Stimulated activated CD4-positive, alpha-beta T cell treated with anti-CD3 and anti-CD28 coated beads, Interleukin-4, amount 100 ng/mL, for 48 hours (primary cell): ENCODE measurements around the gene PRSS56.

Experiments used
- DNase-seq, 2 donors: peaks; one replicate each; pipeline ENCODE4 v3.0.0-alpha.2; 2020; ENCODE audit warnings: low read depth in 2 of 2

Gene PRSS56

DNA sequence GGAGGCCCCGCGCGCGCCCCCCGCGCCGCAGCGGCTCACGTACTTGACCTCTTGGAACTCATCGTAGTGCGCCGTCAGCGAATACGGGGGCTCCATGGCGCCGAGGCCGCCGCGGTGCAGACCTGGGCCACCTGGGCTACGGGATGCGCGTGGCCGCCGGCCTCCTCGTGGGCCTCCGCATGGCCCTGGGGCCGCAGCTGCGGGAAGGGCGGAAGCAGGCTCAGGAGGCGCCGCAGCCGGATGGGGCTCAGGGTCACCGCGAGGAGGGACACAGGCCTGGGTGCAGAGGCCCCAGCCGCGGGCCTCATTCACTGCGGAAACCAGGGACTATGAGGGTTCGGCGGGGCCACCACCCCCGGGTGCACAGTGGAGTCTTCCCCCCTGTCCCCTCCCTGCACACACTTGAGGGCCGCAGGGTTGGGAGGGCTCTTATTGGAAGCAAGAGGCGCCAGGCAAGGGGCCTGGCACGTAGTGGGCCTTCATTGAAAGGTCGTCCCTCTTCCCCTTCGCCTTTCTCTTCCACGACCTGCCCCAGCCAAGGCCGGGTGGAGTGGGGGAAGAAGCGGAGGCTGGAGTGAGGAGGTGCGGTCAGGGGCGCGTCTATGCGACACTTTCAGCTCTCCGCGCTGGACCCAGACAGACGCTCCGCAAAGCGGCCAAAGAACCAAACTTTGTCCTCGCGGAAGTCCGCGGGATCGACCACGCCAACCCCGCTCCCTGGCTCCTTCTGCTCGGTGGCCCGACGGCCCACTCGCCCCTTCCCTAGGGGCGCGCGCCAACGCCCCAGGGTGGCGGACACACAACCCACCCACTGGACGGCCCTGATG is 33.4 kb upstream of the PRSS56 start:
- no peak for DNase-seq

DNA sequence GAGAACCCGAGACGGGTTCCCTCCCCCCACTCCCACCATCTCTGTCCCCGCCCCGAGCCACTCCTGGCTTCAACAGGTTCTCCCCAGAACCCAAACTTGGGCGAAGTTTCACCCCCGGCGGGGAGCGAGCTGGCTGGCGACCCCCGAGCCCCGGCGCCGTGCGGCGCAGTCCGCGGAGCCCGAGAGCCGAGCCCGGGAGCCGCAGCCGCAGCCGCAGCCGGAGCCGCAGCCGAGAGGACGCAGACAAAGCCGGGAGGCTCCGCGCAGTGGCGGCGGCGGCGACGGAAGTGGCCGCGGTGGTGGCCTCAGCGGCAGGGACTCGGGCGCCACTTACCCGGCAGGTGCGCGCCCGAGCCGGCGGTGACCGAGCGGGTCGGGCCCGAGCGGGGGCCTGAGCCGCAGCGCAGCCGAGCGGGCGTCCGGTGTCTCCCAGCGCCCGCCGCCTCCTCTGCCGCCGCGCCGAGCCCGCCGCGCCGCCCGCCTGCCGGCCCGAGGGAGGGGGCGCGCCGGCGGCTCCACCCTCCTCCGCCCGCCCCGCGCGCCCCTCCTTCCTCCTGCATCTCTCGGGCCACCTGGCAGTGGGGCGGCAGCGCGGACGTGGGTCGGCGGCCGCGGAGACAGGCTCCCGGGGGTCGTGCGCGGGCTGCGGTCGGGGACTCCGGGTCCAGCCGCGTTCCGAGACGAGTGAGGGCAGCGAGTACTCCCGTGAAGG is 32.6 kb upstream of the PRSS56 start, which contains the start of gene ECEL1:
TSS of gene ECEL1 (minus strand) at position 450 of the 712 bp plus-strand sequence. CDS start 1,181 bp downstream, outside the sequence.
- no peak for DNase-seq

DNA sequence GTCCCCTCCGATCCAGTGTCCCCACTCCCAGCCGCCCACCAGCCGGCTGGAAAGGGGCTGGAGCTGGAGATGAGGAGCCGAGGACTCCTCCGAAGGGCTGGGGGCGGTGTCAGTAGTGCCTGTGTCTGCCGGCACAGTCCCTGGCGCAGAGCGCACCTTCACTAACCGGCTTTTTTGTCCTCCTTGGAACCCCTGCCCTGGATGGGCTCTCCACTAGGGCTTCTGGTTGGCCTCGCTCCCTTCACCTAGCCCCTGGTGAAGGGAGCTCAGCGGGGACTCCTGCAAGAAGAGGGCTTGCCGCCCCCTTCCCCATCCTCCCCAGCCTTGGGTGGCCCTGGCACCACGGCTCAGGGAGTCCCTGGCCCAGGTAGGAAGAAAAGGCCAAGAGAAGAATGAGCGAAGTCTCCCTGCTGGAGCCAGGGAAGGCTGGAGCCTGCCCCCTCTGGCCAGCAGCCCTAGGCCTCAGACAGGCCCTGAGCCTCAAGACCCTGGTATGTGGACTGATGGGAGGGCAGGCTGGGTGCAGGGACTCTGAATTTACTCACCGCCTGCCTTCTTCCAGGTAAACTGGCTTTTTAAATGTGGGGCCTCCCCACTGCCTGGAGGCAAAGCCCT is 32.0 kb upstream of the PRSS56 start:
- no peak for DNase-seq

DNA sequence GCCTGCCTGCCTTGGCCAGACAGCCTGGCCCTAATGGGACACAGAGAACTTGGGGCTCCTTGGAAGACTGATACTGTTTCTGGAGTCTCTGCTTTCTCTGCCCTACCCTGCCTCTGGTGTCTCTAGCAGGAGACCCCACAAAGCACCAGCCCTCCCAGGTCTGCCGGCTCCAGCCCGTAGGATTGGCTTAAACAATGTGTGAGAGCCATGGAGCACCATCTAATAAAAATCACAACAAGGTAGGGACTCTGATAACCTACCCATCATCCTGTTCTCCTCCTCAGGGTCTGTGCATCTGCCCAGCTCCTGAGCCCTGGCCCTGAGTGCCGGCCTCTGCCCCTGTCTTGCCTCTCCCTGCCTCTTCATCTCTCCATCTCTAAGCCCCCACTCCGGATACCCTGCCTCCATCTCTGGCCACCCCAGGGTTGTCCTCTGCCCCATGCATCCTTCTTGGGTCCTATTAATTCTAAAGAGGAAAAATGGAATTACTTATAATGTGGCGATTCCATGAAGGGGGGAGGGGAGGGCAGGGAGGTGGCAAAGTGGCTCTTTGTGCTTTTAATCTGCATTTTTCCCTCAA is 31.4 kb upstream of the PRSS56 start:
- DNase-seq: no peak

DNA sequence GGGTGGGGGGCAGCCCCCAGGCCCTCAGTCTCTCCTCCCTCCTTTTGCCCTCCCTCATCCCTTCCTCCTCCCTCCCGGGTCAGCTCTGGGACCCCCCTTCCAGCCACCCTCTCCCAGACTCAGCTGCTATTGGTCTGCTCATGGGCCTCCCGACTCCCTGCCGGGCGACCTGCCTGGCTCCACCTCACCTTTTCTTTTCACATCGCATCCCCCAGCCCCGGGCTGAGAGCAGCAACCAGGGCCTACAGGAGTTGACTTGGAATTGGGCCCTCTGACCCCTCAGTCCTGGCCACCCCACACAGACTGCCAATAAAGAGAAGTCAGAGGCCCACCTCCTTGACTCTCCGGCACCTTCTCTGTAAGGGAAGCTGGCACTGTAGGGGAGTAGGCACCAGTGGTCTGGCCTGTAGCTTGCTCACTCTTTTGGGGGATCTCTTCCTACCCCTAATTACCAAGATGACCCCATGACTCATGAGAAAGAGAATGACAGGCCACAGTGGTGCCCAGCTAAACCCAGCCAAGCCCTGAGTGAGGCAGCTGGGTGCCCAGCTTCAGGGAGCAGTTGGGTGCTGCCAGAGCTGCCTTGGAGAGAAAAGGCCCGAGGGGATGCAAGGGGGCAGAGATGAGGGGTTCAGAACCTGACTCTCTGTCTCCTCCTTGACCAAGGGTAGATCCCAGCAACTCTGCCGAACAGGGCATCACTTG is 30.5 kb upstream of the PRSS56 start:
- no peak for DNase-seq

DNA sequence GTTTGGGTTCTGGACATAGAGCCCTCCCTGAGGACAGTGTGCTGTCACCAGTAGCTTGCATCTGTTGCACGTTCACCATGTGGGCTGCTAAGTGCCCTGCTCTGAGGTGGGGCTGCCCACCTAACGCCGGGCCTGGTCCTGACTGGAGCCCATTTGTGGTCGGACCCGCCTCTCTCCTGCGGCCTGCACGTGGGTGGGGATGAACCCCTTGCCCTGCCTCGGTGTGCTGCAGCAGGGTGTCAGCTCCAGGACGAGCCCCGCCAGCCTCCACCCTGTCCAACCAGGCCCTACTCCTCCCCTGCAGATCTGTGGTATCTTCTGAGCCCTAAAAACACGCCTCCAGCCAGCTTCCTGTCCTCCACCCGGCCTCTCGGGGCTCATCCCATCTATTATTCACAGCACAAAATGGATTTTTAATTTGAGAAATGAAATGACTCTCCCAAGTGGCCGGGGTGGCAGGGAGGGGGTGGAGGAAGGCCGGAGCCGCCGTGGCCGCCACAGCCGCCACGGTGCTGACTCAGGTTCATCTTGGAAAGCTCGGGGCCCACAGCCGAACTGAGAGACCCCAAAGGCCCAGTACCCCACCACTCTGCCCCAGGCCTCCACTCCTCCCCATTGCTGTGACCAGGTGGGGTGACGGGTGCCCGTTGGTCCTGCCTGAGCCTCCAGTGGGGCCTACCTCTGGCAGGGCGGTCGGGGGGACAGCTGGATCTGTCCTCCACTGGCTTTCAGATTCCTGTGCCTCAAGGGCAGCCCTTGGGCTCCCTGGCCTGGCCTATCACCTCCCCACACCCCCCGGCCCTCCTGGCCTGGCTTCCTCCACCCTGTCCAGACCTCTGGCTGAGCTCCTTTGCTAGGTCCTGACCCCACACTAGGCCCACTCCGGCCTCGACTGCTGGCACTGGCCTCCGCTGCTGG is 29.7 kb upstream of the PRSS56 start:
- no peak for DNase-seq

DNA sequence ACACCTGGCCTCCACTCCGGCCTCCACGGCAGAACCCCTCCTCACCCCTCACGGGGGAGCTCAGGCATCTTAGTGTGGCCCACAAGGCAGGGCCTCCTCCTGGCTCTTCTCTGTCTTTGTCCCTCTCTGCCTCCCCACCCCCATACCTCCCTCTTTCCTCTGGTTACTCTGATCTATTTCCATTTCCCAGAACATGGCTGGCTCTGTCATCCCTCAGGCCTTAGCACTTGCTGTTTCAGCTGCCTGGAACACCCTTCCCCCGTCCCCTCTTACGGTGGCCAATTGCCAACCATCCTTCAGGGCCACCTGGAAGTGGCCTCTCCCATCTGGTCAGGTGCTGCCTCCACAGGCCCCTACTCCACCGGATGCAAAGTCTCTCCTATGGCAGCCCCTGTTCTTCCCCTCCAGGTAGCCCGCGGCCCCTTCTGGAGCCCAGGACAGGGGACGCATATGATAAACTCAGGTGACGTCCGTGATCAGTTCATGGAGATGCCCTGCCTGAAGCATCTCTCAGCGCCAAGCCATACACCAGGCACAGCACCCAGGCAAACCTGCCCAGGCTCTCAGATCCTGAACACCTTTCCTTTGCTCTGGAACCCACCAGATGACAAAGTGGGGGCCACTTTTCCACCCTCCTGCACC is 28.9 kb upstream of the PRSS56 start:
- no peak for DNase-seq

DNA sequence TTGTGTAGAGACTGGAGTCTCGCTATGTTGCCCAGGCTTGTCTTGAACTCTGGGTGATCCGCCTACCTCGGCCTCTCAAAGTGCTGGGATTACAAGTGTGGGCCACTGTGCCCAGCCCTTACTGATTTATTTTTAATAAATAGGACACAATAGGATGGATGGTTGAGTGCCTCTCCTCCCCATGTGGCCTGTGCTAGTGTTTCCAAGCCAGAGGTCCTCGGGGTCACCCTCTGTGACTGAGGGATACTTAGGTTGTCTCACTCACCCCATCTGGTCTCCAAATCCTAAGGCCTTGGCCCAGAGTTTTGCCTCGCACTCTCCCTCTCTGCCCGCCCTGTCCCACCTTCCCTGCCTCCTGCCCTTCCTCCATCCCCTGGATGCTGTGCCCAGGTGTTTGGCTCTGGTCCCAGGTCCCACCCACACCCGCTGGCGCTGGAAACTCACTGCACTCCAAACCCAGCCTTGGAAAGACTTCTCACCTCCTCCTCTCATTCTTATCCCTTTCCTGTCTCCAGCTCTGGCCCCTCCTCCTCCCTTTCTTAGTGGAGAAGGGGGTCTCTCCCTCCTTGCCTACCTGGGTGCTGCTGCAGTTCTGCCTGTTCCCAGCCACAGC is 27.8 kb upstream of the PRSS56 start:
- no peak for DNase-seq

DNA sequence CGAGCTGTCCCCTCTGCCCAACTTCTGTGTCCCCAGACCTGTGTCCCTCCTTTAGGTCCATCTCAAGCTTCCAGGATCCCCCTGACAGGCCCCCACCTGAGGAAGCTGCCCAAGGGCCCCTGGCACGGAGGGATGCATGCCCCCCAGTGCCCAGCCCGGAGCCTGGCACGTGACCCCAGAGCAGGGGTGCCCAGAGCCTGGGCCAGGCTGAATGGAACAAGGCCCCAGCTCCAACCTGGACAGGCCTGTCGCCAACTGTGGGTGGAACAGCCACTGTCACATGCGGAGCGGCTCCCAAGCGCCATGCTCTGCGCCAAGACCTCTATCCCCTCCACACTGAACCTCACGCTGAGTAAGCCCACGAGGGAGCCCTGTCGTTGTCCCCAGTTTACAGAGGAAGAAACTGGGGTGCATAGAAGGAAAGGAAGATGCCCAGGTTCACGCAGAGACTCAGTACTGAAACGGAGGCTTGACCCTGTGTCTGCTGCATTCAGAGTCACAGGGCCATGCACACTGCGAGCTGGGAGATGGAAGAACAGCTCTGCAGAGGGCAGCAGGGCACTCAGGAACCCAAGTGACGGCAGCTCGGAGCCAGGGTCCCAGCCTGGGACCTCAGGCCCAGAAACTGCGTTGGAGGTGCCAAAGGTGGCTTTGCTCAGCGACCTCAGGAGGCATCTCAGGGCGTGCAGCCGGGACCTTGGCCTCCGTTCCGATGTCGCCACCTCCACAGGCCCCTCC is 27.1 kb upstream of the PRSS56 start:
- no peak for DNase-seq

DNA sequence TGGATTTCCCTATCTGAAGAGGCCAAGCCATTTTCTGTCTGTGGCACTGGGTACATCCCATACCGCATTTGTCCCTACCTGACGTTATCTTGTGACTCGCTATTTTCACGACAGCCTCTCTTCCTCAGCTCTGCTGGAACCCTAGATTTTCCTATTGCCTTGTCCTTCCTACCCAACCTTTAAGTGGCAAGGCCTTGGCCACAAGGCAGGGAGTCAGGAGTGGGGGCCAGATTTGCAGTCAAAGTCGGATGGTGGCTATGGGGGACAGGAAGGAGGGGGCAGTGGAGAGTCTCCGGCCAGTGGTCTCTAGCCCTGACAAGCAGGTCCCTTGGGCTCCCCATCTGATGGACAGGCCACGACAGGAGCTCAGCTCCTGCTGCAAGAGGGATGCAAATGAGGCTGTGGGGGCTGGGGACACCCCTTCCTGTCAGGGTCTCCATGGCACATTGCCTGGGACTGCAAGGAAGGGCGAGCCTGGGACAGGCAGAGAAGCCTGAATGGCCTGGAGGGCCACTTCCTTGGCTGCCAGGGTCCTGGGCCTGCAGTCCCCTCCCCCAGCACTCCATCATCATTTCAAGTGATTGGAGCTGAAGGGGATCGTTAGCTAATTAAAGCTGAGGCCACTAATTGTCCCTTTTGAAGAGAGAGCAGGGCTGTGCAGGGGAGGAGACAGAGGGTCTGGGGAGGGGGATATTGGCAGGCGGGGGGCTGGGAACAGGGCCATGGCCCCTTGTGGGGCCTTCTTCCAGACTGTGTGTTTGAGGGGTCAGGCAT is 26.3 kb upstream of the PRSS56 start:
- DNase-seq: no peak

DNA sequence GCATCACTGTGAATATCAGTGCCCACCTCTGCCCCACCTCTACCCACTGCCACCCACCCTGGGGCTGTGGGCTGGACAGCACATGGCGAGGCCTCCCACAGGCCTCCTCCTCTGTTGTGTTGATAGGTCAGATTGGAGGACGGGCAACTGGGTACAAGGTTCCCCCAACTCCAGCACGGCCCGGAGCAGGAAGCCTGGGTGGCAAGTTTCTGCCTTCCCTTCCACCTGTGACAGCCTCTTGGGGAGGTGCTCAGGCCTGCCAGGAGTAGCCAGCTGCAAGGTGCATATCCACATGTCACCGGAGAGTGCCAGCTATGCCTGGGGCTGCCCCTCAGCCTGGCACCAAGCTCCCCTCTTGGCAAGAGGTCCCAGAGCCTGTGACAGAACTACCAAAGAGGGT is 25.6 kb upstream of the PRSS56 start:
- no peak for DNase-seq

DNA sequence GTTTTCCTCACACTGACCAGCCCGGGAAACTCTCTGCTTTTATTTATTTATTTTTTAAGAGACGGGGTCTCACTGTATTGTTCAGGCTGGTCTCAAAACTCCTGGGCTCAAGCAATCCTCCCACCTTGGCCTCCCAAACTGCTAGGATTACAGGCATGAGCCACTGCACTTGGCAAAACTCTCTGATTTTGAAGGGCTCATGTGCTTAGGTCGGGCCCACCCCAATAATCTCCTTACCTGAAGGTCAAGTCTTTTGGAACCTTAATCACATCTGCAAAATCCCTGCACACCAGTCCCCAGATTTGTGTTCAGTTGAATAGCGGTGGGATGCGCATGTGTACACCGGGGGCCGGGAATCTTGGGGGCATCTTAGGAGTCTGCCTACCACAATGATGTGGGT is 24.9 kb upstream of the PRSS56 start:
- DNase-seq: no peak

DNA sequence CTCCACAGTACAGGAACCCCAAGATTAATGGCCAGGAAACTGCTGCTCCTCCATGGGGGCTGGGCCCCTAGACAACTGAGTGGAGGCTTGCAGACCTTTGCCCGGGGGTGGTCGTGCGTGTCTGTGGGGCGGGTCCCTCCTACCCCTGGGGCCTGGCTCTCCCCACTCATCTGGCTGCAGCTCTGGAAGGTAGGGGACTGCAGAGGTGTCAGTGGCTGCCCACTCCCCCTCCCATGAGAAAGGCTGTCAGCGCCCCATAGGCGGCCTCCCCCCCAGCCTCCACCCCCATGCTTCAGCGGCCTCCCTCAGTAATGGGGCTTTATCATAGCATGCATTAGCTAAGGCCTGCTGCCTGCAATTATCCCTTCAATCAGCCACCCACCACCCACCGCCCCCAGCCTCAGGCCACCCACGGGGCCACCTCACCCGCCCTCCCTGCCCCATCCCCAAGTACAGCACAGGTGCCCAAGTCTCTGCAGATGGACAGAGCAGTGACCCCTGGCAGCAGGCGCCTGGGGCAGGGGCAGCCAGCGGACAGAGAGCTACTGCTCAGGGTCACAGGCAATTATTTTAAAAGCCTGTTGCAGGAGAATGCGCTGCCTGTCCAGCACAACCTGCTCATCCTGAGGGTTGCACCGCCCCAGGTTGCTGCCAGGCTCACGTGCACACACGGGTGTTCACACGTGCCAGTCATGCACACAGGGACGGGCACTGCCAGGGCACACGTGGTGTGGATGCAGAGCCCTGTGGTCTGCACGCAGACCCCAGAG is 23.5 kb upstream of the PRSS56 start:
- no peak for DNase-seq

DNA sequence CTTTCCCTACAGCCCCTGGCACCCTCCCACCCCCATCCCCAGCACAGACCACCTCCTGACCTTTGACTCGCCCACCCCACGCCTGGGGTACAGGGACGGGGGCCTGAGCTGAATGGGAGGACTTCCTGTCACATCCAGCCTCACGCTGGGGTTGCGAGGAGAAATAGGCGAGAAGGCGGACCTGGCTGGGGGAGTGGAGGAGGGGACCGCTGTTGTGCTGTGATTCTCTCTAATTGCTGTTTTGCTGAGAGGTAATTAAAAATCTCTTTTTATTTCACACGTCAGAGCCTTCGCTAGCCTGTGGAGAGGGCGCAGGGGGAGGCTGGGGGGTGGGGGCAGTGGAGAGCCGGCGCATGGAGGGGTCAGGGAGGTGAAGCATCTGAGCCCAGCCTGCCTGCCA is 22.8 kb upstream of the PRSS56 start:
- no peak for DNase-seq

DNA sequence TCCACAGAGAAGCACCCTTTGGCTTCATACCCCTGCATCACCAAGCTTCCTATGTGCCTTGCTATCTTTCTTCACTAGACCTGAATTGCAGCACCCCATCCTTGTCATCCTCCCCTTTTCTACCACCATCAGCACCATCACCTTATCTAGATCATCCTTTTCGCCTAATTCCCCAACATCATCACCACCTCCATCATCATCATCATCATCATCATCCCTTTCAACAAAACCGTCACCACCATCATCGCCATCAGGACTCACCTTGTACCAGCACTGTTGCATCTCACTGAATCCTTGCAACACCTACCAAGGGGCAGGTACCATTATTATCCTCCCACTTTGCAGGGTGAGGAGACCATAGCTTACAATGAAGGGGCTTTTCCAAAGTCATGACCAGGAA is 21.7 kb upstream of the PRSS56 start:
- DNase-seq: no peak

DNA sequence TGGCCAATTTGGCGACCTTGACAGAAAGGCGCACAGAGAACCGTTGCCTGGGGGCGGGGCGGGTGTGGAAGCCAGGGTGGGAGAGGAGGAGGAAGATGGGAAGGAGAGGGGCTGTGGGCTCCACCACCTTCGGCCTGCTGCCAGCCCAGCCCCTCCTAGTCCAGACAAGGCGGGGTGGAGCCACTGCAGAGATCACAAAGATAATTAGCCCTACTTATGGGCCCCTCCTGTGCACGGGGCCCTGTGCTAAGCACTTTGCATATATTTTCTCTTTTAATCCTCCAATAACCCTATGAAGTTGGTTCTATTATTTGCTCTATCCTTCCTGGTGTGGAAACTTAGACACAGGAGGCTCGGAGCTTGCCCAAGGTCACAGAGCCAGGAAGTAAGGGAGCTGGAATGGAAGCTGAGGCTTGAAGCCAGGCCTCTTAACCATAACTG is 18.8 kb upstream of the PRSS56 start:
- DNase-seq: no peak

DNA sequence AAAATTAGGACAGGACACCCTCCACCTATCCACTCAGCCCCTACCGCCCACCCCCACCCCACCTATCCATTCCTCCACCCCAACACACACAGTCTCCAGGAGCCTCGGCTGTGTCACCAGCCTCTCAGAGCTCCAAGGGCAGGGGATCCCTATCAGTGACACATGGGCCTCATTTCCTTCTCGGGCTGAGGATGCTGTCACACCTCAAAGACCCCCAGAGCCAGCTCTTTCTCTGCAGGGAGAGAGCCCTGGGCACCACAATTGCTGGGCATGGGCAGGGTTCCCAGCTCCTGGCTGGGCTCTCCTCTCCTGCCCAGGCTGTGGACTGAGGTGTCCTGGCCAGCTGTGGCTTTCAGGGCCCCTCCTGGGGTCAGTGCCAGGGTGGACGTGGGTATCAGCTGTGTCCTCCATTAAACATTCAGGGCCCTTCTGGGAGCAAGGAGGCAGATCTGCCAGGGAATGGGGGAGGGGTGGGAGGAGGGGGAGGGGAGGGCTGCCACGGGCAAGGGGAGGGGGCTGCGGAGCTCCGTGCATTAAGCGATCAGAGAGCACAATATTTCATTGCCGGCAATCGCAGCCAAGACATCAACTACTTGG is 18.3 kb upstream of the PRSS56 start:
- no peak for DNase-seq
